ENCODE results near the gene CAMK2D.
A peak's percentile ranks its signal among the peaks of the same experiment; 100 is the strongest.
"Not testable (repeated sequence)": the region's sequence is repeated elsewhere in the genome, so short reads cannot be mapped to it uniquely, and the experiment has no call there.

The CAMK2D gene
- total RNA-seq = 17.7 to 86.0 (median 48.9) reads per million in 18 experiments

GRCh38 chr4:113761620-113762185 is at the start of gene CAMK2D:
Gene CAMK2D (minus strand): TSS chr4:113761738. CDS start chr4:113761068, 670 bp downstream.
- peak; percentile 47 to 52 for DNase-seq

GRCh38 chr4:113810906-113811305 is 49.4 kb upstream of the CAMK2D start:
- DNase-seq = no peak

GRCh38 chr4:113809311-113809710 is 47.8 kb upstream of the CAMK2D start:
- DNase-seq = peak; percentile 87 to 89

DNA sequence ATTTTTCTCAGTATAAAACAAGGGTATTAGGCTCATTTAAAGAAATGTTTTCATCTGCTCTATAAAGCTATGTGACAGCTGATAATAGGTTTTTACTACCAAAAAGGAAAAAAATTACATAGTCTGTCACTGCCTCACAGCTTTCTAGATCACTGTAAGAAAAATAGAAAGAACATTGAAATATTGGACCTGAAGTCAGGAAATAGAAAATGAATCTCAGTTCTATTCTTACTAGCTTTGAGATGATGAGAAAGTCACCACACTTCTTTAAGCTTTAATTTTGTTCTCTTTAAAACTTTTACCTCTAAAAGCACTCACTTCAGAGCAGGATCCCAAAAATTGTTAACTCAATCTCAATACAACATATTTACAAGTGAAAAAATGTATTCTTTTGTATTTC is 45.3 kb upstream of the CAMK2D start:
- DNase-seq = no peak

DNA sequence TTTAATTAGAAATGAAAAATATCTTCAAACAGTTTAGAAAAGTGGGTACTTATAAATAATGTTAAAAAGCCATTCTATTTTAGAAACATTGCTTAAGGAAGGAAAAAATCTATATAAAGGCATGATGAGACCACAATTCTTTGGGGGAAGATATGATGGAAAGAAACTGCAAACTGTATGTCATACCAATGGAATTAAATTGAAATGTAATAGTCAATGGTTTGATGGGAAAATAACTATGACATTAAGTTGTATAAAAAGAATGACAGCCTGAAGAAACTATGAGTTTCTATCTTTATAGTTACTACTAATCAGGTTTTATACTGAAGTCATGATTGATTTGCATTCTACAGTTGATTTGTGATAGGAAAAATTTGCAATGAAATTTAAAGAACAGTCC is 40.3 kb upstream of the CAMK2D start:
- no peak for DNase-seq

- DNase-seq = not testable (repeated sequence)
These were observed 34.8 kb upstream of the CAMK2D start for GRCh38 chr4:113796381-113796780.

- peak; percentile 82 to 84 for DNase-seq
These were observed 28.9 kb upstream of the CAMK2D start for GRCh38 chr4:113790478-113790877.

DNA sequence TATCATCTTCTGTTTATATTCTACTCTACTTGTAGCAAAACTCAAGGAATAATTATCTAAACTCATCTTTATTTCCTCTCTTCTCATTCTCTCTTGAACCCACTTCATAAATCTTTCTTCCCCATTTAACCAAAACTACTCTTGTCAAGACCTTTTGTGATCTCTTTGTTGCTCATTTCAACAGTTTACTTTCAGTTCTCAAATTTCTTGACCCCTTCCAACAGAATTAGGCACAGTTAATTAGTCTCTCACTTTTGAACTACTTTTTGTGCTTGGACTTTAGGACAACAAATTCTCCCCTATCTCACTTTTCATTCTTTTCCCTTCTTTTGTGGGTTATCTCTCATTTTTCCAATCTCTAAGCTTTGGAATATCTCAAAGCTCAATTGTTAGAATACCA is 27.4 kb upstream of the CAMK2D start:
- peak in 1 of 2 donors; percentile 44 for DNase-seq

- peak; percentile 14 to 41 for DNase-seq
These were observed 24.2 kb upstream of the CAMK2D start for GRCh38 chr4:113785781-113786180.

DNA sequence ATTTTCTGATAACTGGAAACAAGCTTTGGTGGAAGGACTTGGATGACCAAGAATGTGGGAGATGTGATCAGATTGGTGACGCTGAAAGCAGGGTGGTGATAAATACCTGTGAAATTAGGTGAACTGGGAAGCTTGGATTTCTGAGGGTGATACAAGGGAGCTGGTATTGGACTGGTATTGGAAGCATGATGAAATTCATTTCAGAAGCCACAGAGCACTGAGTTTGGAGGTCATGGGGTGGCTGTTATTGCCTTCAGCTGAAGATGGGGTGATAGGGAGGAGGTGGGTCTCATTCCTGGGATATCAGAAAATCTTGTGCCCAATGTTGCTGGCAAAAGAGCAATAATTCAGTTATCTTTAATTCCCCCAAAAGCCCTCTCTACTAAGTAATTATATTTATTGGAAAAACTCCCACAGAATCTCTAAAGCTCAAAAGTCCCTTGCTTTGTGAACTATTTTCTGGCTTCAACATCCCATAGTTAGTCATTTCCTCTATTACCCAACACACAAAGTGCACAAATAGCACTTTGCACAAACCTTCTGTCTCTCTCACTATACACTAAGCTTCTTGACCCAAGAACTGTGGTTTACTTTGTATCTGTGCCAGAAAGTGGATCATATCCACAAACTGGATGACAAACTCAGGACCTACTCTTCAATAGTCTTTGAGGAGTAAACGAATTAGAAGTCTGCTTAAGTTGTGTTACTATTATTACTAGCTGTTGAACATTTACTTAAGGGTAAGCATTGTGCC is 23.1 kb upstream of the CAMK2D start:
- DNase-seq = peak; percentile 67 to 85

DNA sequence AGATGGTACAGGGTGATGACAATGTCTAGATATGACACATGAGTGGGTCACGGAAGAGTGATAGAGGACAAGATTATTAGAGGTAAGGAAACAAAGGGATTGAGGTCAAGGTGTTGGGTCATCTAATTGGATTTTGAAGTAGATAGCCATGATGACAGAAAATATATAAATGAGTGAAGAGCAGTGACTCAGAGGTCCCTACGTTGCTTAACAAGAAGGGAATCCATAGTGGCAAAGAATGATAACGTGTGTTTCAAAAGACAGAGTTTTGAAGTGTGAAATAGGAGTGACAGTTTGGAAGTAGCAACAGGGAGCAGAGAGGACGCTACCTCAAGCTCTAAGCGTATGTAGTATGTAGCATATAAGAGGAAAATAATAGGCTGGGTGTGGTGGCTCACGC is 22.2 kb upstream of the CAMK2D start:
- DNase-seq = no peak

DNA sequence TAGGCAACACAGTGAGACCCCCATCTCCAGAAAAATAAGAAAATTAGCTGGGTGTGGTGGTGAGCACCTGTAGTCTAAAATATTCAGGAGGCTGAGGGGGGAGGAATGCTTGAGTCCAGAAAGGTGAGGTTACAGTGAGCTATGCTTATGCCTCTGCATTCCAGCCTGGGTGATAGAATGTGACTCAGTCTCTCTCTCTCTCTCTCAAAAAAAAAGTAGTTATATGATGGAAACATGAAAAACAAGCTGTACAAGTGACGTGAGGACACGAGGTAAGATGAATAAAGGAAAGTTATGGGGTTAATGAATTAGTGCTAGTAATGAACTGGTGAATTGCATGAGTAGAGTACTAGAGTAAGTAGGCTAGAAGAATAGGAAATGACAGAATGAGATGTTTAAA is 21.8 kb upstream of the CAMK2D start:
- DNase-seq = no peak

GRCh38 chr4:113781439-113782040 is 20.0 kb upstream of the CAMK2D start:
- peak; percentile 46 to 57 for DNase-seq

- no peak for DNase-seq
These were observed 15.1 kb upstream of the CAMK2D start for GRCh38 chr4:113776679-113777078.

- DNase-seq = no peak
These were observed 14.5 kb upstream of the CAMK2D start for GRCh38 chr4:113776016-113776415.

DNA sequence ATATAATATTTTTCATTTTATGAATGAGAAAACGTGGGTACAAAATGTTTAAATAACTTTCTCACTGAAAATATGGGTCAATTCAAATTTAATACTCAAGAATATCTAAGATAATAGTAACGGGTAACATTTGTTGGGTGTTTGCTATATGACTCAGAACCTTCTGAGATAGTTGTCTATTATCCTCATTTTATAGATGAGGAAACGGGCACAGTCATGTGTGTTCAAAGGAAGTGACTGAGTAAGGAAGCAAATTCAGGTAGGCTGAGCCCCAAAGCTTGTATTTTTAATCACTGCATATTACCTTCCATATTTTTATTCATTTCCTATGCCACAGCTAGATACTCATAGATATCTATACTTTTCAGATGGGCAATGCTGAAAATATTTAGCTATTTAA is 12.2 kb upstream of the CAMK2D start:
- DNase-seq = peak; percentile 8 to 14

DNA sequence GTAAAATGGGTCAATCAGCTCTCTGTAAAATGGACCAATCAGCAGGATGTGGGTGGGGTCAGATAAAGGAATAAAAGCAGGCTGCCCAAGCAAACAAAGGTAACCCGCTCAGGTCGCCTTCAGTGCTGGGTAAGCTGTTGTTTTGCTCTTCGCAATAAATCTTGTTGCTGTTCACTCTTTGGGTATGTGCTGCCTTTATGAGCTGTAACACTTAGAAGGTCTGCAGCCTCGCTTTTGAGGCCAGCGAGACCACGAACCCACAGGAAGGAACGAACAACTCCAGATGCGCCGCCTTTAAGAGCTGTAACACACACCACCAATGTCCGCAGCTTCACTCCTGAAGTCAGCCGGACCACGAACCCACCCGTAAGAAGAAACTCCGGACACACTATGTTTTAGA is 11.5 kb upstream of the CAMK2D start:
- no peak for DNase-seq

GRCh38 chr4:113772319-113772718 is 10.8 kb upstream of the CAMK2D start:
- DNase-seq = no peak

DNA sequence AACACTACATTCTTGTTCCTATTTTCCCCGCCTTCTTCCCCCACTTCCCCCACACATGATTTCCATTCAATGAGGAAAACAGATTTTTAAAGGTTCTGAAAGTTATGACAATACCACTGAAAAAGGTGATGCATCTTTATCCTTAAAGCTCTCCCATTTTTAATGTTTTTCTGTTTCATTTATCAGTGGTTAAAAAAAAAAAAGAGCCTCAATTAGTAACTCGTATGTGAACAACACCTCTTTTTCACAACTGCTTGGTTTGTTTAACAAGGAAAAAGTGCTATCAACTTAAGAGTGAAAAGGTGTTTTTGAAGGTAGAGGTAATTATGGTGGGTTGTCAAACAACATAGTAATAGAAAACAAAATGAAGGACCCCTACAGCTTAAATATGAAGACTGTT is 8.2 kb upstream of the CAMK2D start:
- DNase-seq = no peak

DNA sequence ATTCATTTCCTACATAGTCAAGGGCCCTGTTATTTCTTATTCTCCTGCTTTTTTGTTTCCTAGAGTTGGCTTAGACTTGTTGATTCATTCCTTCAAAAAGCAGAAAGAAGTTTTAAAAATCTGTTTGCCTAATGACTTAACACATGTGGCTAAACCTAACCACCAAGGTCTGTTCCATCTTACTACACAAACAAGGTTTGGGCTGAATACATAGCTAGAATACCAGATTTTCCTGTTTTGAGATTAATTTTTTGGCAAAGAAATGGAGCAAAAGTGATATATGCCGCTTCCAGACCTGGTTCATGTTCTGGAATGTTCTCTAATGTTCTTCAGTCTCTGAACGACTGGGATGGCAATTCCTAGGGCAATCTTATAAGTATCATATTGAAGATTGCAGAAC is 7.4 kb upstream of the CAMK2D start:
- DNase-seq = no peak

- no peak for DNase-seq
These were observed 5.3 kb upstream of the CAMK2D start for GRCh38 chr4:113766882-113767281.

DNA sequence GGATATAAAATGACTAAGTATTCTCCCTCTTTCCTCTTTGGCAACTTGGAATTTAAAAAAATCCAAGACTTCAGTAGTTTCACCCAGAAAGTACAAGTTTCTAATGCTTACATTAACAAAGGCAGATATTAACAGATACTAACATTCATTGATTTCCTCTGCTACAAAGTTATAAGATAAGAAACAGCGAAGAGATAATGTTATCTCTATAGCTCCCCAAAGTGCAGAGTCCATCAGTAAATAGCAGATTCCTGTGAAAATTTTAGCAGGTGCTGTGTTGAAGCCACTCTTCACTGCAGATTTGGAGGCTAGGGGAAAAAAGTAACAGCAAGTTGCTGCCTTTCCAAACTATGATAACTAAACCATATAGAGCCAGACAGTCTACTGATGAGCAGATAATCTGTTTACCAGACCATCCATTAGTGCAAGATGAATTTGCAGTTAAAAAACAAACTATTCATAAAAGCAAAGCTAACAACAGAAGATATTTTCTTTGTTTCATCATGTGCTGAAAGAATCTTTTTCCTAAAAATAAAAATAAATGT is 3.3 kb upstream of the CAMK2D start:
- no peak for DNase-seq

- not testable (repeated sequence) for DNase-seq
These were observed 2.4 kb upstream of the CAMK2D start for GRCh38 chr4:113763923-113764322.

GRCh38 chr4:113763029-113763285 is 1.4 kb upstream of the CAMK2D start:
- peak in 1 of 2 donors; percentile 65 for DNase-seq

Measured in inflammatory macrophage (primary cell).